Activated CD8-positive, alpha-beta memory T cell treated with anti-CD3 and anti-CD28 coated beads, Interleukin-2, amount 50 U/mL, for 48 hours (primary cell): ENCODE measurements around the gene ARNT2.
"Not testable (repeated sequence)": the region's sequence is repeated elsewhere in the genome, so short reads cannot be mapped to it uniquely, and the experiment has no call there.

Experiments used
- DNase-seq: peaks from one replicate; pipeline ENCODE4 v3.0.0-alpha.2; 2020

Gene ARNT2

GRCh38 chr15:80492874-80493273 is 88.7 kb downstream of the ARNT2 start:
- DNase-seq = no peak

- DNase-seq = no peak
Observed at GRCh38 chr15:80494351-80494751, 90.2 kb downstream of the ARNT2 start.

- DNase-seq = no peak
Observed at GRCh38 chr15:80494756-80495155, 90.6 kb downstream of the ARNT2 start.

- no peak for DNase-seq
Observed at GRCh38 chr15:80495401-80495942, 91.3 kb downstream of the ARNT2 start.

GRCh38 chr15:80496096-80496495 is 91.9 kb downstream of the ARNT2 start:
- no peak for DNase-seq

- DNase-seq = no peak
Observed at GRCh38 chr15:80497221-80497620, 93.0 kb downstream of the ARNT2 start.

- DNase-seq = no peak
Observed at GRCh38 chr15:80498652-80499051, 94.5 kb downstream of the ARNT2 start.

GRCh38 chr15:80500021-80500420 is 95.8 kb downstream of the ARNT2 start:
- no peak for DNase-seq

- DNase-seq = no peak
Observed at GRCh38 chr15:80501476-80501875, 97.3 kb downstream of the ARNT2 start.

- no peak for DNase-seq
Observed at GRCh38 chr15:80502782-80503181, 98.6 kb downstream of the ARNT2 start.

GRCh38 chr15:80503319-80503952 is 99.3 kb downstream of the ARNT2 start:
- DNase-seq = no peak

- no peak for DNase-seq
Observed at GRCh38 chr15:80504931-80505330, 100.7 kb downstream of the ARNT2 start.

- no peak for DNase-seq
Observed at GRCh38 chr15:80506286-80506893, 102.2 kb downstream of the ARNT2 start.

GRCh38 chr15:80507131-80507530 is 102.9 kb downstream of the ARNT2 start:
- no peak for DNase-seq

- DNase-seq = no peak
Observed at GRCh38 chr15:80507638-80508316, 103.6 kb downstream of the ARNT2 start.

GRCh38 chr15:80508783-80509182 is 104.6 kb downstream of the ARNT2 start:
- no peak for DNase-seq

GRCh38 chr15:80509800-80510199 is 105.6 kb downstream of the ARNT2 start:
- no peak for DNase-seq

- not testable (repeated sequence) for DNase-seq
Observed at GRCh38 chr15:80510985-80511384, 106.8 kb downstream of the ARNT2 start.

GRCh38 chr15:80512726-80513660 is 108.8 kb downstream of the ARNT2 start:
- no peak for DNase-seq

- no peak for DNase-seq
Observed at GRCh38 chr15:80514071-80514780, 110.0 kb downstream of the ARNT2 start.

- DNase-seq = no peak
Observed at GRCh38 chr15:80517290-80517689, 113.1 kb downstream of the ARNT2 start.

GRCh38 chr15:80518522-80518921 is 114.3 kb downstream of the ARNT2 start:
- DNase-seq = no peak
